ENCODE results near the gene ZBED2.

- TF ChIP-seq, protein P1, sequence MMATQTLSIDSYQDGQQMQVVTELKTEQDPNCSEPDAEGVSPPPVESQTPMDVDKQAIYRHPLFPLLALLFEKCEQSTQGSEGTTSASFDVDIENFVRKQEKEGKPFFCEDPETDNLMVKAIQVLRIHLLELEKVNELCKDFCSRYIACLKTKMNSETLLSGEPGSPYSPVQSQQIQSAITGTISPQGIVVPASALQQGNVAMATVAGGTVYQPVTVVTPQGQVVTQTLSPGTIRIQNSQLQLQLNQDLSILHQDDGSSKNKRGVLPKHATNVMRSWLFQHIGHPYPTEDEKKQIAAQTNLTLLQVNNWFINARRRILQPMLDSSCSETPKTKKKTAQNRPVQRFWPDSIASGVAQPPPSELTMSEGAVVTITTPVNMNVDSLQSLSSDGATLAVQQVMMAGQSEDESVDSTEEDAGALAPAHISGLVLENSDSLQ (IDR thresholded peaks at IDR 0.05) = no peak
- TF ChIP-seq TARDBP (IDR thresholded peaks at IDR 0.05) = no peak
- no peak for TF ChIP-seq L3MBTL2 (conservative IDR thresholded peaks at IDR 0.05)
- TF ChIP-seq FOXA1 (IDR thresholded peaks at IDR 0.05) = no peak
- TF ChIP-seq FOXM1 (IDR thresholded peaks at IDR 0.05; ENCODE audit: borderline replicate concordance) = no peak
- TF ChIP-seq ZNF384 (IDR thresholded peaks at IDR 0.05) = no peak
- TF ChIP-seq BHLHE40 (IDR thresholded peaks at IDR 0.05; ENCODE audit: borderline replicate concordance) = no peak
Observed at GRCh38 chr3:111585217-111585616, 9.9 kb downstream of the ZBED2 start.

All from HEK293T (cell line).